ENCODE data around the gene C1orf52.

The C1orf52 gene

GRCh38 chr1:85200463-85201339, 58.8 kb downstream of the C1orf52 start, which contains the start of gene SYDE2:
Gene SYDE2 (minus strand): TSS chr1:85201016. CDS start chr1:85200996, 20 bp downstream.
- no peaks in the 10 kb centered on the region for H3K4me1 ChIP-seq
- no peaks in the 10 kb centered on the region for H3K36me3 ChIP-seq
- no peak for TF ChIP-seq CTCF (IDR thresholded peaks at IDR 0.05; ENCODE audit: low read depth, low read length)
- no peaks in the 10 kb centered on the region for H3K9me3 ChIP-seq
- peaks cover 61% of the 10 kb centered on the region for H3K27me3 ChIP-seq
- peak within 1 kb of the TSS; percentile 33 for H3K4me3 ChIP-seq (ENCODE audit: low read depth, low read length)
- peak; percentile 26 for DNase-seq
